WTC11 (cell line): ENCODE measurements around the gene RASAL2. TPM values are rescaled to one million over a fixed set of nuclear protein-coding genes. Genes with fewer than 3 reads are reported as not detected.

Experiments
- AR ChIP-seq: fragments of 250-450 bp; sonication (Bioruptor Pico); IDR thresholded peaks from 2 replicates; pipeline ENCODE4 v1.9.0; 2021; ENCODE audit warnings: mild to moderate bottlenecking
- ATF1 ChIP-seq: sonication (generic); formaldehyde crosslinking; IDR thresholded peaks from 2 replicates; pipeline ENCODE4 v1.8.1; 2023; ENCODE audit warnings: mild to moderate bottlenecking, moderate library complexity, missing genetic modification reagents
- ELF4 ChIP-seq: sonication (generic); formaldehyde crosslinking; IDR thresholded peaks from 2 replicates; pipeline ENCODE4 v1.8.1; 2022; ENCODE audit warnings: low read depth, mild to moderate bottlenecking, moderate library complexity, missing genetic modification reagents
- ESRRA ChIP-seq: sonication (generic); formaldehyde crosslinking; IDR thresholded peaks from 2 replicates; pipeline ENCODE4 v1.8.1; 2022; ENCODE audit warnings: mild to moderate bottlenecking, missing genetic modification reagents, borderline replicate concordance
- FOXJ3 ChIP-seq: sonication (generic); formaldehyde crosslinking; IDR thresholded peaks from 2 replicates; pipeline ENCODE4 v1.9.0; 2021; ENCODE audit warnings: missing genetic modification reagents, mild to moderate bottlenecking, borderline replicate concordance
- FOXK1 ChIP-seq: sonication (generic); formaldehyde crosslinking; IDR thresholded peaks from 2 replicates; pipeline ENCODE4 v1.8.0; 2022; ENCODE audit warnings: mild to moderate bottlenecking, moderate library complexity, missing genetic modification reagents
- GRHL2 ChIP-seq: fragments of 250-450 bp; sonication (Bioruptor Pico); IDR thresholded peaks from 2 replicates; pipeline ENCODE4 v1.8.0; 2022; ENCODE audit warnings: mild to moderate bottlenecking, moderate library complexity; ENCODE audit not compliant: insufficient replicate concordance, severe bottlenecking
- HMGA2 ChIP-seq: fragments of 250-450 bp; sonication (Bioruptor Pico); IDR thresholded peaks from 2 replicates; pipeline ENCODE4 v1.4.0; 2021; ENCODE audit warnings: mild to moderate bottlenecking, moderate library complexity
- JAZF1 ChIP-seq: fragments of 250-450 bp; sonication (Bioruptor Pico); IDR thresholded peaks from 2 replicates; pipeline ENCODE4 v1.9.0; 2021; ENCODE audit warnings: moderate library complexity, mild to moderate bottlenecking, inconsistent platforms
- KAT7 ChIP-seq: sonication (generic); formaldehyde crosslinking; IDR thresholded peaks from 2 replicates; pipeline ENCODE4 v1.8.1; 2023; ENCODE audit warnings: missing genetic modification reagents, mild to moderate bottlenecking, borderline replicate concordance
- MLX ChIP-seq: sonication (generic); formaldehyde crosslinking; IDR thresholded peaks from 2 replicates; pipeline ENCODE4 v1.8.1; 2023; ENCODE audit warnings: mild to moderate bottlenecking, missing genetic modification reagents, moderate library complexity
- NFE2L1 ChIP-seq: sonication (generic); formaldehyde crosslinking; IDR thresholded peaks from 2 replicates; pipeline ENCODE4 v1.8.1; 2023; ENCODE audit warnings: missing genetic modification reagents
- NR3C1 ChIP-seq: sonication (generic); formaldehyde crosslinking; conservative IDR thresholded peaks from 2 replicates; pipeline ENCODE4 v1.8.1; 2023; ENCODE audit warnings: low read depth, mild to moderate bottlenecking, missing genetic modification reagents
- OVOL2 ChIP-seq: fragments of 250-450 bp; sonication (Bioruptor Pico); IDR thresholded peaks from 2 replicates; pipeline ENCODE4 v1.9.0; 2021; ENCODE audit warnings: mild to moderate bottlenecking, borderline replicate concordance
- SP1 ChIP-seq: sonication (generic); formaldehyde crosslinking; conservative IDR thresholded peaks from 2 replicates; pipeline ENCODE4 v1.8.1; 2022; ENCODE audit warnings: missing genetic modification reagents
- TEAD1 ChIP-seq: sonication (generic); formaldehyde crosslinking; IDR thresholded peaks from 2 replicates; pipeline ENCODE4 v1.8.0; 2022; ENCODE audit warnings: mild to moderate bottlenecking, missing genetic modification reagents
- TEAD4 ChIP-seq: sonication (generic); formaldehyde crosslinking; IDR thresholded peaks from 2 replicates; pipeline ENCODE4 v1.8.0; 2022; ENCODE audit warnings: mild to moderate bottlenecking, missing genetic modification reagents
- ZNF219 ChIP-seq: sonication (generic); formaldehyde crosslinking; IDR thresholded peaks from 2 replicates; pipeline ENCODE4 v1.8.0; 2023; ENCODE audit warnings: missing genetic modification reagents, mild to moderate bottlenecking, borderline replicate concordance
- ZNF263 ChIP-seq: sonication (generic); formaldehyde crosslinking; IDR thresholded peaks from 2 replicates; pipeline ENCODE4 v1.8.1; 2022; ENCODE audit warnings: low read depth, mild to moderate bottlenecking, moderate library complexity, missing genetic modification reagents
- ZNF425 ChIP-seq: fragments of 250-450 bp; sonication (Bioruptor Pico); conservative IDR thresholded peaks from 2 replicates; pipeline ENCODE4 v1.9.0; 2021; ENCODE audit warnings: mild to moderate bottlenecking
- ZNF512 ChIP-seq: sonication (generic); formaldehyde crosslinking; IDR thresholded peaks from 2 replicates; pipeline ENCODE4 v1.8.1; 2022; ENCODE audit warnings: missing genetic modification reagents, borderline replicate concordance
- total RNA-seq: library from RNA; stranded (reverse); gene quantifications from 3 replicates; pipeline ENCODE4 v1.2.3, GENCODE V29; 2021
- TF ChIP-seq, protein P1 (sequence below): fragments of 250-450 bp; sonication (Bioruptor Pico); IDR thresholded peaks from 2 replicates; pipeline ENCODE4 v1.9.0; 2021; ENCODE audit warnings: mild to moderate bottlenecking
- TF ChIP-seq, protein P2 (sequence below): sonication (generic); formaldehyde crosslinking; IDR thresholded peaks from 2 replicates; pipeline ENCODE4 v1.8.1; 2023; ENCODE audit warnings: mild to moderate bottlenecking, missing genetic modification reagents, borderline replicate concordance
- TF ChIP-seq, protein P3 (sequence below): sonication (generic); formaldehyde crosslinking; IDR thresholded peaks from 2 replicates; pipeline ENCODE4 v1.8.1; 2022; ENCODE audit warnings: mild to moderate bottlenecking, missing genetic modification reagents, moderate library complexity, borderline replicate concordance

RASAL2 gene
- total RNA-seq, 1 experiment from 2014 or later: 29.5 TPM

DNA sequence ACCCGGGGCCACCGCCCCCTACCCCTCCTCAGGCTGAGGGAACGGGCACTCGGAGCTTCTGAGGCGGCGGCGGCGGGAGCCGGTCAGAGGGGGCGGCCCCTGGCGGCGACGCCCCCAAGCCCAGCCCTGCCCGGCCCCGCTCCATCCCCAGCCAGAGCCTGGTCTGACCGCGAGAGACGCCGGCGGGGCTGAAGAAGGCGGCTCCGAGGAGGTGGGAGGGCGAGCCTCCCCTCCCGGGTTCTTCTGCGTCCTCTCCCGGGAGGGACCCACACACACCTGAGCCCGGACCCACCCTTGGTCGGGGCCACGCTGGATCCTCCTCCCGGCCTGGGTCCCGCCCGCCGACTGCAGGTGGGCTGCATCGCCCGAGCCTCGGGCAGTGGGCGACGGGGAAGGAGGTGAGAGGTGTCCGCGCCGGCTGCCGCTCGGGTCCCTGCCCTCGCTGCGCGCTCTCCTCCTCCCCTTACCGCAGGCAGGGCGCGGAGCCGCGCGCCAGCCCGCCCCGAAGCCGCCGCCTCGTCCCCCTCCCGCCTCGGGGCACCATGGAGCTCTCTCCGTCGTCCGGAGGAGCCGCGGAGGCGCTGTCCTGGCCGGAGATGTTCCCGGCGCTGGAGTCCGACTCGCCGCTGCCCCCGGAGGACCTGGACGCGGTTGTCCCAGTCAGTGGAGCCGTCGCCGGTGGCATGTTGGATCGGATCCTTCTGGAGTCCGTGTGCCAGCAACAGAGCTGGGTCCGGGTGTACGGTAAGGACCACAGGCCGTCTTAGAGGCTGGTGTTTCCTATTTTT lies at the start of gene RASAL2 (continued):
- TF ChIP-seq, protein P1, sequence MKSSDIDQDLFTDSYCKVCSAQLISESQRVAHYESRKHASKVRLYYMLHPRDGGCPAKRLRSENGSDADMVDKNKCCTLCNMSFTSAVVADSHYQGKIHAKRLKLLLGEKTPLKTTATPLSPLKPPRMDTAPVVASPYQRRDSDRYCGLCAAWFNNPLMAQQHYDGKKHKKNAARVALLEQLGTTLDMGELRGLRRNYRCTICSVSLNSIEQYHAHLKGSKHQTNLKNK (CRISPR knock-in tag): no peak
- TF ChIP-seq ZNF425 (no peak), HMGA2 (CRISPR knock-in tag) (no peak), ZNF512 (no peak), MLX (0 out of 2 replicates have a peak, but pooled peaks have one; percentile 59), FOXJ3 (CRISPR knock-in tag) (no peak), NR3C1 (CRISPR knock-in tag) (peak; percentile 87), NFE2L1 (CRISPR knock-in tag) (no peak), TEAD4 (no peak), JAZF1 (no peak), TEAD1 (CRISPR knock-in tag) (no peak), GRHL2 (CRISPR knock-in tag) (no peak), FOXK1 (CRISPR knock-in tag) (no peak), SP1 (no peak), KAT7 (CRISPR knock-in tag) (peak; percentile 90; the same call in 1 of the 2 replicates), AR (CRISPR knock-in tag) (no peak), ELF4 (CRISPR knock-in tag) (no peak; the same call in 1 of the 2 replicates), OVOL2 (no peak), ZNF263 (CRISPR knock-in tag) (no peak), ATF1 (CRISPR knock-in tag) (no peak), ZNF219 (CRISPR knock-in tag) (peak; percentile 9; the same call in 1 of the 2 replicates), ESRRA (peak; percentile 63; the same call in 1 of the 2 replicates)
- TF ChIP-seq, protein P2, sequence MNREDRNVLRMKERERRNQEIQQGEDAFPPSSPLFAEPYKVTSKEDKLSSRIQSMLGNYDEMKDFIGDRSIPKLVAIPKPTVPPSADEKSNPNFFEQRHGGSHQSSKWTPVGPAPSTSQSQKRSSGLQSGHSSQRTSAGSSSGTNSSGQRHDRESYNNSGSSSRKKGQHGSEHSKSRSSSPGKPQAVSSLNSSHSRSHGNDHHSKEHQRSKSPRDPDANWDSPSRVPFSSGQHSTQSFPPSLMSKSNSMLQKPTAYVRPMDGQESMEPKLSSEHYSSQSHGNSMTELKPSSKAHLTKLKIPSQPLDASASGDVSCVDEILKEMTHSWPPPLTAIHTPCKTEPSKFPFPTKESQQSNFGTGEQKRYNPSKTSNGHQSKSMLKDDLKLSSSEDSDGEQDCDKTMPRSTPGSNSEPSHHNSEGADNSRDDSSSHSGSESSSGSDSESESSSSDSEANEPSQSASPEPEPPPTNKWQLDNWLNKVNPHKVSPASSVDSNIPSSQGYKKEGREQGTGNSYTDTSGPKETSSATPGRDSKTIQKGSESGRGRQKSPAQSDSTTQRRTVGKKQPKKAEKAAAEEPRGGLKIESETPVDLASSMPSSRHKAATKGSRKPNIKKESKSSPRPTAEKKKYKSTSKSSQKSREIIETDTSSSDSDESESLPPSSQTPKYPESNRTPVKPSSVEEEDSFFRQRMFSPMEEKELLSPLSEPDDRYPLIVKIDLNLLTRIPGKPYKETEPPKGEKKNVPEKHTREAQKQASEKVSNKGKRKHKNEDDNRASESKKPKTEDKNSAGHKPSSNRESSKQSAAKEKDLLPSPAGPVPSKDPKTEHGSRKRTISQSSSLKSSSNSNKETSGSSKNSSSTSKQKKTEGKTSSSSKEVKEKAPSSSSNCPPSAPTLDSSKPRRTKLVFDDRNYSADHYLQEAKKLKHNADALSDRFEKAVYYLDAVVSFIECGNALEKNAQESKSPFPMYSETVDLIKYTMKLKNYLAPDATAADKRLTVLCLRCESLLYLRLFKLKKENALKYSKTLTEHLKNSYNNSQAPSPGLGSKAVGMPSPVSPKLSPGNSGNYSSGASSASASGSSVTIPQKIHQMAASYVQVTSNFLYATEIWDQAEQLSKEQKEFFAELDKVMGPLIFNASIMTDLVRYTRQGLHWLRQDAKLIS (CRISPR knock-in tag): peak; percentile 94
- TF ChIP-seq, protein P3, sequence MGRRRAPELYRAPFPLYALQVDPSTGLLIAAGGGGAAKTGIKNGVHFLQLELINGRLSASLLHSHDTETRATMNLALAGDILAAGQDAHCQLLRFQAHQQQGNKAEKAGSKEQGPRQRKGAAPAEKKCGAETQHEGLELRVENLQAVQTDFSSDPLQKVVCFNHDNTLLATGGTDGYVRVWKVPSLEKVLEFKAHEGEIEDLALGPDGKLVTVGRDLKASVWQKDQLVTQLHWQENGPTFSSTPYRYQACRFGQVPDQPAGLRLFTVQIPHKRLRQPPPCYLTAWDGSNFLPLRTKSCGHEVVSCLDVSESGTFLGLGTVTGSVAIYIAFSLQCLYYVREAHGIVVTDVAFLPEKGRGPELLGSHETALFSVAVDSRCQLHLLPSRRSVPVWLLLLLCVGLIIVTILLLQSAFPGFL (CRISPR knock-in tag): no peak
